OCI-LY3 (cell line): ENCODE data around the gene IL16.

ENCODE experiments used
- CTCF ChIP-seq: fragments of 200-600, 300-600 bp; sonication (generic); IDR thresholded peaks from 2 replicates; pipeline ENCODE4 v1.5.1; 2014; ENCODE audit warnings: antibody characterized with exemption, low read length, low read depth
- EZH2phosphoT487 ChIP-seq: fragments of 200-600 bp; shearing (Covaris generic); IDR thresholded peaks from 2 replicates; pipeline ENCODE4 v1.6.1; 2018; ENCODE audit warnings: antibody characterized with exemption, mixed run types, low read depth

GRCh38 chr15:81213982-81214381, 17.3 kb downstream of the IL16 start:
- TF ChIP-seq CTCF (no peak), EZH2phosphoT487 (no peak)
